Endometrial microvascular endothelial cells (primary cell): Measurements from ENCODE around the gene CLEC4A. TPM values are rescaled to one million over a fixed set of nuclear protein-coding genes. Genes with fewer than 3 reads are reported as not detected.

Experiments
- total RNA-seq: library from RNA; depleted of rRNA; stranded (reverse); fragments of >200 nt; gene quantifications from one replicate; pipeline ENCODE4 v1.2.3, GENCODE V29; 2015; ENCODE audit errors: inconsistent ontology term

The CLEC4A gene
- total RNA-seq, 1 donor from 2014 or later, result not detected

Other genes with a start within 250 kb of the CLEC4A start
- gene SLC2A3, start 187.4 kb upstream of the CLEC4A start, total RNA-seq, result 22.6 TPM
- gene FOXJ2, start 90.9 kb upstream of the CLEC4A start, total RNA-seq, result 7.2 TPM
- 1.2 TPM for gene C3AR1, start 57.3 kb upstream of the CLEC4A start, total RNA-seq
- 67.9 TPM for gene NECAP1, start 41.3 kb upstream of the CLEC4A start, total RNA-seq
- not detected for gene ZNF705A, start 33.4 kb downstream of the CLEC4A start, total RNA-seq
- gene FAM90A1, start 104.0 kb downstream of the CLEC4A start, total RNA-seq, result not detected